HEK293T (cell line): ENCODE results near the gene PCDHB1.

Experiments used
- ARNT ChIP-seq: fragments of 450-650 bp; IDR thresholded peaks from 2 replicates; pipeline ENCODE4 v1.6.1; 2017; ENCODE audit warnings: mild to moderate bottlenecking
- BHLHE40 ChIP-seq: fragments of 450-650 bp; IDR thresholded peaks from 2 replicates; pipeline ENCODE4 v1.6.1; 2016; ENCODE audit warnings: mild to moderate bottlenecking, moderate library complexity, borderline replicate concordance
- CTBP1 ChIP-seq: fragments of 450-650 bp; IDR thresholded peaks from 2 replicates; pipeline ENCODE4 v1.6.1; 2016; ENCODE audit warnings: borderline replicate concordance
- FOXA1 ChIP-seq: fragments of 450-650 bp; IDR thresholded peaks from 2 replicates; pipeline ENCODE4 v1.6.1; 2016; ENCODE audit warnings: mild to moderate bottlenecking
- FOXM1 ChIP-seq: fragments of 450-650 bp; IDR thresholded peaks from 2 replicates; pipeline ENCODE4 v1.6.1; 2017; ENCODE audit warnings: mild to moderate bottlenecking, borderline replicate concordance
- HDGF ChIP-seq: fragments of 450-650 bp; IDR thresholded peaks from 2 replicates; pipeline ENCODE4 v1.6.1; 2017; ENCODE audit warnings: antibody characterized with exemption, borderline replicate concordance
- LEF1 ChIP-seq: fragments of 450-650 bp; IDR thresholded peaks from 2 replicates; pipeline ENCODE4 v1.6.1; 2017; ENCODE audit warnings: mild to moderate bottlenecking, borderline replicate concordance
- NFRKB ChIP-seq: fragments of 450-650 bp; IDR thresholded peaks from 2 replicates; pipeline ENCODE4 v1.6.1; 2016; ENCODE audit warnings: mild to moderate bottlenecking, moderate library complexity
- SP1 ChIP-seq: fragments of 450-650 bp; IDR thresholded peaks from 2 replicates; pipeline ENCODE4 v1.6.1; 2017
- SUZ12 ChIP-seq: fragments of 450-650 bp; IDR thresholded peaks from 2 replicates; pipeline ENCODE4 v1.6.1; 2016; ENCODE audit warnings: mild to moderate bottlenecking
- ZNF384 ChIP-seq: fragments of 450-650 bp; IDR thresholded peaks from 2 replicates; pipeline ENCODE4 v1.6.1; 2016

GRCh38 chr5:141094481-141095262 is 43.5 kb downstream of the PCDHB1 start, which contains the start of gene PCDHB2:
- TF ChIP-seq CTBP1 (no peak), LEF1 (no peak), FOXM1 (no peak), BHLHE40 (no peak), ZNF384 (no peak), SP1 (no peak), SUZ12 (no peak), NFRKB (no peak), HDGF (no peak), FOXA1 (no peak), ARNT (no peak)
